Neural cell (in vitro differentiated cells): Measurements from ENCODE around the gene TMEM131L. TPM values are rescaled to one million over a fixed set of nuclear protein-coding genes. Genes with fewer than 3 reads are reported as not detected.

ENCODE experiments used
- H2AFZ ChIP-seq: fragments of 200-600, 300-800 bp; sonication (generic), shearing (Covaris generic); 2 replicates; pipeline ENCODE4 v1.6.0; 2014; ENCODE audit warnings: low read depth, mild to moderate bottlenecking, antibody characterized with exemption, low read length, moderate library complexity
- H3F3A ChIP-seq: fragments of 200-600 bp; shearing (Covaris generic); 2 replicates; pipeline ENCODE4 v1.6.1; 2016; ENCODE audit warnings: mild to moderate bottlenecking, moderate library complexity, mixed read lengths, antibody characterized with exemption, low read length; ENCODE audit not compliant: insufficient read depth, poor library complexity, severe bottlenecking
- H3K27ac ChIP-seq: fragments of 200-600, 300-800 bp; sonication (generic), shearing (Covaris generic); 2 replicates; pipeline ENCODE4 v1.5.1; 2014; ENCODE audit warnings: mild to moderate bottlenecking, low read length, moderate library complexity
- H3K27me3 ChIP-seq: fragments of 300-800, 200-600 bp; sonication (generic), shearing (Covaris generic); 2 replicates; pipeline ENCODE4 v1.6.0; 2014; ENCODE audit warnings: mild to moderate bottlenecking, low read depth, low read length, moderate library complexity; ENCODE audit not compliant: insufficient read depth
- H3K36me3 ChIP-seq: fragments of 300-800, 200-600 bp; sonication (generic), shearing (Covaris generic); 2 replicates; pipeline ENCODE4 v1.5.1; 2014; ENCODE audit warnings: mild to moderate bottlenecking, antibody characterized with exemption, low read length, moderate library complexity; ENCODE audit not compliant: insufficient read depth
- H3K4me2 ChIP-seq: fragments of 300-800, 200-600 bp; sonication (generic), shearing (Covaris generic); 2 replicates; pipeline ENCODE4 v1.6.0; 2014; ENCODE audit warnings: mild to moderate bottlenecking, low read length
- H3K4me3 ChIP-seq: fragments of 300-800, 200-600 bp; sonication (generic), shearing (Covaris generic); 2 replicates; pipeline ENCODE4 v1.5.1; 2014; ENCODE audit warnings: mild to moderate bottlenecking, low read length, moderate library complexity
- H3K79me2 ChIP-seq: fragments of 200-600 bp; shearing (Covaris generic); replicated peaks from 2 replicates; pipeline ENCODE4 v1.6.0; 2014; ENCODE audit warnings: mild to moderate bottlenecking, low read length, moderate library complexity; ENCODE audit not compliant: insufficient read depth
- H3K9ac ChIP-seq: fragments of 300-800, 200-600 bp; sonication (generic), shearing (Covaris generic); 2 replicates; pipeline ENCODE4 v1.6.1; 2016; ENCODE audit warnings: mild to moderate bottlenecking, low read length, mixed read lengths
- H3K9me2 ChIP-seq: fragments of 200-600 bp; shearing (Covaris generic); 2 replicates; pipeline ENCODE4 v1.6.1; 2016; ENCODE audit warnings: mild to moderate bottlenecking, low read length, mixed read lengths; ENCODE audit not compliant: insufficient read depth
- H3K9me3 ChIP-seq: fragments of 200-600, 300-800 bp; sonication (generic), shearing (Covaris generic); 2 replicates; pipeline ENCODE4 v1.6.1; 2016; ENCODE audit warnings: mild to moderate bottlenecking, mixed run types, low read length, moderate library complexity, mixed read lengths
- H4K20me1 ChIP-seq: fragments of 200-600 bp; shearing (Covaris generic); 2 replicates; pipeline ENCODE4 v1.6.1; 2016; ENCODE audit warnings: mild to moderate bottlenecking, mixed run types; ENCODE audit not compliant: insufficient read depth
- EP300 ChIP-seq: fragments of 450-650 bp; conservative IDR thresholded peaks from 2 replicates; pipeline ENCODE4 v1.6.1; 2014; ENCODE audit warnings: antibody characterized with exemption, mild to moderate bottlenecking, moderate library complexity; ENCODE audit not compliant: poor library complexity, severe bottlenecking
- EZH2 ChIP-seq: fragments of 200-600, 300-800 bp; shearing (Covaris generic), sonication (generic); IDR thresholded peaks from 2 replicates; pipeline ENCODE4 v1.6.1; 2014; ENCODE audit warnings: antibody characterized with exemption, low read length, borderline replicate concordance, mild to moderate bottlenecking; ENCODE audit not compliant: insufficient read depth, poor library complexity, severe bottlenecking
- MXI1 ChIP-seq: fragments of 450-650 bp; conservative IDR thresholded peaks from 2 replicates; pipeline ENCODE4 v1.6.1; 2014; ENCODE audit warnings: antibody characterized with exemption, mild to moderate bottlenecking; ENCODE audit not compliant: poor library complexity, severe bottlenecking
- POLR2AphosphoS5 ChIP-seq: IDR thresholded peaks from 2 replicates; pipeline ENCODE4 v1.6.1; 2012
- RAD21 ChIP-seq: fragments of 450-650 bp; conservative IDR thresholded peaks from 2 replicates; pipeline ENCODE4 v1.6.1; 2014; ENCODE audit warnings: antibody characterized with exemption, mild to moderate bottlenecking, moderate library complexity
- REST ChIP-seq: IDR thresholded peaks from 2 replicates; pipeline ENCODE4 v1.6.1; 2012; ENCODE audit warnings: borderline replicate concordance
- SMC3 ChIP-seq: fragments of 450-650 bp; conservative IDR thresholded peaks from 2 replicates; pipeline ENCODE4 v1.6.1; 2014; ENCODE audit warnings: antibody characterized with exemption, mild to moderate bottlenecking, moderate library complexity; ENCODE audit not compliant: poor library complexity
- TAF1 ChIP-seq: IDR thresholded peaks from 2 replicates; pipeline ENCODE4 v1.6.1; 2012; ENCODE audit warnings: low read depth
- polyA plus RNA-seq: library from polyadenylated mRNA; depleted of rRNA; stranded (reverse); fragments of >200 nt; gene quantifications from 2 replicates; pipeline ENCODE4 v1.2.3, GENCODE V29; 2014
- TF ChIP-seq, protein P1 (sequence below): fragments of 450-650 bp; IDR thresholded peaks from 2 replicates; pipeline ENCODE4 v1.5.1; 2014; ENCODE audit warnings: antibody characterized with exemption, mild to moderate bottlenecking, moderate library complexity; ENCODE audit not compliant: poor library complexity, severe bottlenecking

Gene TMEM131L
- polyA plus RNA-seq, 1 donor from 2014 or later = 11.1 TPM

- Histone ChIP-seq H3K4me3 (no peak overlapping the region), H3K36me3 (peaks cover 3% of the 10 kb centered on the region), H2AFZ (no peak overlapping the region), H3K9me3 (no peaks in the 10 kb centered on the region), H3K27me3 (no peaks in the 10 kb centered on the region), H3K9me2 (no peaks in the 10 kb centered on the region), H3K4me2 (no peak overlapping the region), H3K27ac (no peak overlapping the region), H3F3A (no peaks in the 10 kb centered on the region), H3K9ac (no peak overlapping the region), H3K79me2 (peaks cover 34% of the 10 kb centered on the region), H4K20me1 (no peaks in the 10 kb centered on the region)
- TF ChIP-seq EZH2 (no peak), RAD21 (no peak), EP300 (no peak), MXI1 (no peak), POLR2AphosphoS5 (no peak), TAF1 (no peak), SMC3 (no peak), REST (no peak)
- TF ChIP-seq, protein P1, sequence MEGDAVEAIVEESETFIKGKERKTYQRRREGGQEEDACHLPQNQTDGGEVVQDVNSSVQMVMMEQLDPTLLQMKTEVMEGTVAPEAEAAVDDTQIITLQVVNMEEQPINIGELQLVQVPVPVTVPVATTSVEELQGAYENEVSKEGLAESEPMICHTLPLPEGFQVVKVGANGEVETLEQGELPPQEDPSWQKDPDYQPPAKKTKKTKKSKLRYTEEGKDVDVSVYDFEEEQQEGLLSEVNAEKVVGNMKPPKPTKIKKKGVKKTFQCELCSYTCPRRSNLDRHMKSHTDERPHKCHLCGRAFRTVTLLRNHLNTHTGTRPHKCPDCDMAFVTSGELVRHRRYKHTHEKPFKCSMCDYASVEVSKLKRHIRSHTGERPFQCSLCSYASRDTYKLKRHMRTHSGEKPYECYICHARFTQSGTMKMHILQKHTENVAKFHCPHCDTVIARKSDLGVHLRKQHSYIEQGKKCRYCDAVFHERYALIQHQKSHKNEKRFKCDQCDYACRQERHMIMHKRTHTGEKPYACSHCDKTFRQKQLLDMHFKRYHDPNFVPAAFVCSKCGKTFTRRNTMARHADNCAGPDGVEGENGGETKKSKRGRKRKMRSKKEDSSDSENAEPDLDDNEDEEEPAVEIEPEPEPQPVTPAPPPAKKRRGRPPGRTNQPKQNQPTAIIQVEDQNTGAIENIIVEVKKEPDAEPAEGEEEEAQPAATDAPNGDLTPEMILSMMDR = no peak
Measured at GRCh38 chr4:153512952-153513500, 46.9 kb downstream of the TMEM131L start.

DNA sequence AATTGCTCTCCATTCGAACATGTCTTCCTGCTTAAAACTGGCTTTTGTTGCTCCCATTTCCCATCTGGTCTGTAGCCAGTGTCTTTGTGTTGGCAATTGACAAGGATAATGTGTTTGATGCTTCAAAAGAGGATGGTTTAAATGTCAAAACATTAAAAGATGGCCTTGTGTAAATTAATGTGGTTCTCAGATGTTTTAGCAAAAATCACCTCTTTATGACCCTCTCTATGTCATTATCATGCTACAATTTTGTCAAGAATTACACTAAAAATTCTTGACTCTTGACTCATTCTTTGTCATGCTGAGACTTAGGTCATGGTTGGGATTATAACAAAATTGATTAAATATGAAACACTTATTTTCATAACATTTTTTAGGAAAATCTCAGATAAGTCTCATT lies 47.4 kb downstream of the TMEM131L start:
- Histone ChIP-seq H3K9ac (no peak overlapping the region), H2AFZ (no peak overlapping the region), H3K4me2 (no peak overlapping the region), H3K4me3 (no peak overlapping the region), H3K36me3 (peaks cover 3% of the 10 kb centered on the region), H3K9me2 (no peaks in the 10 kb centered on the region), H3K79me2 (peaks cover 34% of the 10 kb centered on the region), H3F3A (no peaks in the 10 kb centered on the region), H3K27me3 (no peaks in the 10 kb centered on the region), H3K9me3 (no peaks in the 10 kb centered on the region), H3K27ac (no peak overlapping the region), H4K20me1 (no peaks in the 10 kb centered on the region)
- TF ChIP-seq MXI1 (no peak), EZH2 (no peak), TAF1 (no peak), POLR2AphosphoS5 (no peak), REST (no peak), SMC3 (no peak), RAD21 (no peak), EP300 (no peak)
- TF ChIP-seq, protein P1 = no peak
